ENCODE data around the gene SRP72. TPM values are rescaled to one million over a fixed set of nuclear protein-coding genes. Genes with fewer than 3 reads are reported as not detected.
A peak's percentile ranks its signal among the peaks of the same experiment; 100 is the strongest.

The SRP72 gene
- total RNA-seq, 1 experiment from 2014 or later, result 49.1 TPM

DNA sequence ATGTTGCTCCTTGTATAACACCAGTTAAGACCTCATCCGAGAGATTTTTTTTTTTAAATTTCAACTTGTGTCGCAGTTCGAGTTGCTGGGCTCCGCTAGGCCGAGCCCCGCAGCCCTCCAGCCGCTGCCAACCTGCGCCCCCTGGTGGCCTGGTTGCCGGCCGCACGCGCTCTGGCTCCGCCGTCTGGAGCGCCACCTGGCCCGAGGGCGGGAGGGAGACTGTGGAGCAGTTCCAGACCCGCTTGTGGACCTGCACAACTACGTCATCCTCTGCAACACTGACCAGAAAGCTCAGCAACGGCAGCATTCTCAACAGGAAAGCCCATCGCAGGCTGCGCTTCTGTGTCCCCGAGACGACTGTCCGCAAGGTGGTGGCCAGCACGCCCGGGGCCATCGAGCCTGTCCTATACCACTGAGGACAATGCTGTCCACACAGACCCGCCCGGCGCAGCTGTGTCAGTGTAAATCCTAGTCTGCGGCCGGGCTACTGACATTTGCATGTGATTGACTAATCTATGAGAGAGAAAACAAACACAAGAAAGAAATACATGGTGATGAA, 77.2 kb downstream of the SRP72 start:
- DNase-seq (ENCODE audit: low spot score), result peak; percentile 87

DNA sequence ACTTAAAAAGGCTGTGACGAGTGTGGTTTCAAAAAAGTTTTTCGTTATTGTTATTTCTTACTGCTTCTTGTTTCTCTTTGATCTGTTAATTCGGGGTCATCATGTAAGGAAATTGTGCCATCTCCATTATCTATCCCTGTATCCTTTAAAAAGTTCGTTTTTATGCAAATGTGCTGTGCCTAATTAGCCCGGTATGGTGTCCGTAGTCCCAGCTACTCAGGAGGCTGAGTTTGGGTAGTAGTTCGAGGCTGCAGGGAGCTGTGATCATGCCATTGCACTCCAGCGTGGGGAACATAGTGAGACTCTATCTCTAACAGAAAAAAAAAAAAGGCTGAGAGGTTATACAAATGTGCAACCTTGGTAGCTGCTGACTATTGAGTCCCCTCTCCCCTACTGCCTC, 83.2 kb downstream of the SRP72 start:
- DNase-seq (ENCODE audit: low spot score), result no peak

DNA sequence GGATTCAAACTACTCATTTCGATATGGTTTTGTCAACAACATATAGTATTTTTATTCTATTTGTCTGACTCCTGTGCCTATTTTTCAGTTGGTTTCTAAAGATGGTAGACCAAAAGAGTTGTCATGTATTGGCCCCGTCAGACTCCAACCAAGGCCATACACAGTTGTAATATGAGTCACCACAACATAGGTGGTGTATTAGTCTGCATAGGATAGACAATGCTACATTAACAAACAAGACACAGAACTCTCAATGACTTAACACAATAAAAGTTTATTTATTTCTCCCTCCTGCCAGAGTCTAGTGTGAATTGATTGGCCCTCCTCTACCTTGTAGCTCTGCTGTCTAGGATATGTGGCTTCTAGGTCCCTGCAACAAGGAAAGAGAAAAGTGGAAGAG, 84.1 kb downstream of the SRP72 start:
- DNase-seq (ENCODE audit: low spot score), result no peak

DNA sequence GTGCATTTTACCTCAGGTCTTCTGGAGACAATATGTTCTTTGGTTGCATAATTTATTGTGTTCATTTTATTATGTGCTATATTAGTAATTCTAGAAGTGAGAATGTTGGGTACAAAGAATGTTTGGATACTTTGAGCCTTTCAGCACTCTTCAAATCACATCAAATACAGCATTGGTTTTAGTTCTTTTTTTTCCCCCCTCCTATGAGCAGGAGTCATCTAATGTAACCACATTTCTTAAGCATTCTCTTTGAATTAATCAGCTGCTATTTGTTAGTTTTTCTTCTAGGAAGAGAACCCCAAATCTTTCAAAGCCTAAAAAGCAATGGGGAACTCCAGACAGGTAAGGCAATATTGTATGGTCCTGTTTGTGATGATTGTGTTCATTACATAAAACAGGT, 84.9 kb downstream of the SRP72 start:
- no peak for DNase-seq (ENCODE audit: low spot score)

Other genes with a start within 250 kb of the SRP72 start
- gene AASDH, start 80.1 kb upstream of the SRP72 start, total RNA-seq (2014; rRNA removed; shearing (Covaris generic)), result 1.8 and 4.6 TPM in 2 replicates
- 20.2 and 32.4 TPM in 2 replicates for gene PPAT, start 32.0 kb upstream of the SRP72 start, total RNA-seq (2014; rRNA removed; shearing (Covaris generic))
- gene PAICS, start 31.4 kb upstream of the SRP72 start, total RNA-seq (2014; rRNA removed; shearing (Covaris generic)), result 68.2 and 71.0 TPM in 2 replicates
- 0.79 TPM in 1 of 2 replicates, not detected in the other for gene ARL9, start 38.2 kb downstream of the SRP72 start, total RNA-seq (2014; rRNA removed; shearing (Covaris generic))
- 3.0 TPM in 2 replicates for gene HOPX, start 213.7 kb downstream of the SRP72 start, total RNA-seq (2014; rRNA removed; shearing (Covaris generic))